B cell (primary cell): ENCODE data around the gene IFRD2.

ENCODE experiments used
- CTCF ChIP-seq: fragments of 200-600 bp; IDR thresholded peaks from one replicate; pipeline ENCODE4 v1.8.0; 2022; ENCODE audit warnings: antibody characterized with exemption, mild to moderate bottlenecking
- EZH2 ChIP-seq: IDR thresholded peaks from 2 replicates; pipeline ENCODE4 v1.6.1; 2012; ENCODE audit warnings: borderline replicate concordance, low read depth, mild to moderate bottlenecking, moderate library complexity, low read length; ENCODE audit not compliant: insufficient read depth, poor library complexity, severe bottlenecking

- TF ChIP-seq CTCF (no peak), EZH2 (no peak)
These were observed 27.2 kb downstream of the IFRD2 start for GRCh38 chr3:50264964-50265485.
